Gastroesophageal sphincter (tissue), 3 donors: ENCODE data around the gene RMND1.

ENCODE experiments used
- POLR2A ChIP-seq, 2 donors: fragments of 450-650 bp; IDR thresholded peaks; one replicate each; pipeline ENCODE4 v1.6.1; 2017; ENCODE audit warnings: antibody characterized with exemption in 2 of 2, mild to moderate bottlenecking in 2 of 2, moderate library complexity in 1 of 2
- POLR2AphosphoS5 ChIP-seq: sonication (generic); formaldehyde crosslinking; IDR thresholded peaks from one replicate; pipeline ENCODE4 v1.6.1; 2017; ENCODE audit warnings: antibody characterized with exemption
- TF ChIP-seq, protein P1 (sequence below), 4 experiments: fragments of 200-600 bp in 2 of 4; fragments of 450-650 bp in 2 of 4; sonication (generic) in 1 of 4; IDR thresholded peaks; one replicate each; pipeline ENCODE4 v1.5.1; 2017 to 2019; ENCODE audit warnings: antibody characterized with exemption in 4 of 4, mild to moderate bottlenecking in 2 of 4, moderate library complexity in 2 of 4

- TF ChIP-seq, protein P1, sequence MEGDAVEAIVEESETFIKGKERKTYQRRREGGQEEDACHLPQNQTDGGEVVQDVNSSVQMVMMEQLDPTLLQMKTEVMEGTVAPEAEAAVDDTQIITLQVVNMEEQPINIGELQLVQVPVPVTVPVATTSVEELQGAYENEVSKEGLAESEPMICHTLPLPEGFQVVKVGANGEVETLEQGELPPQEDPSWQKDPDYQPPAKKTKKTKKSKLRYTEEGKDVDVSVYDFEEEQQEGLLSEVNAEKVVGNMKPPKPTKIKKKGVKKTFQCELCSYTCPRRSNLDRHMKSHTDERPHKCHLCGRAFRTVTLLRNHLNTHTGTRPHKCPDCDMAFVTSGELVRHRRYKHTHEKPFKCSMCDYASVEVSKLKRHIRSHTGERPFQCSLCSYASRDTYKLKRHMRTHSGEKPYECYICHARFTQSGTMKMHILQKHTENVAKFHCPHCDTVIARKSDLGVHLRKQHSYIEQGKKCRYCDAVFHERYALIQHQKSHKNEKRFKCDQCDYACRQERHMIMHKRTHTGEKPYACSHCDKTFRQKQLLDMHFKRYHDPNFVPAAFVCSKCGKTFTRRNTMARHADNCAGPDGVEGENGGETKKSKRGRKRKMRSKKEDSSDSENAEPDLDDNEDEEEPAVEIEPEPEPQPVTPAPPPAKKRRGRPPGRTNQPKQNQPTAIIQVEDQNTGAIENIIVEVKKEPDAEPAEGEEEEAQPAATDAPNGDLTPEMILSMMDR (IDR thresholded peaks at IDR 0.05): peak in 2 of 4 experiments; percentile 4 to 17
- TF ChIP-seq POLR2A (IDR thresholded peaks at IDR 0.05) (no peak), POLR2AphosphoS5 (no peak)
Observed at GRCh38 chr6:151452750-151453427, 963 bp upstream of the RMND1 start.
